IPS DF 4.7 (cell line): Measurements from ENCODE around the gene GRM8.

Experiments
- DNase-seq: peaks from one replicate; pipeline ENCODE4 v3.0.0-alpha.2; 2013; ENCODE audit warnings: low spot score; ENCODE audit errors: extremely low read depth

GRM8 gene

GRCh38 chr7:126533715-126534114, 719.0 kb downstream of the GRM8 start:
- DNase-seq = no peak

GRCh38 chr7:126529833-126530232, 722.9 kb downstream of the GRM8 start:
- no peak for DNase-seq

- no peak for DNase-seq
Measured at GRCh38 chr7:126529254-126529653, 723.5 kb downstream of the GRM8 start.

- no peak for DNase-seq
Measured at GRCh38 chr7:126525906-126526305, 726.8 kb downstream of the GRM8 start.

GRCh38 chr7:126524967-126525366, 727.8 kb downstream of the GRM8 start:
- no peak for DNase-seq

GRCh38 chr7:126511046-126511445, 741.7 kb downstream of the GRM8 start:
- no peak for DNase-seq

- DNase-seq = no peak
Measured at GRCh38 chr7:126501617-126502016, 751.1 kb downstream of the GRM8 start.

GRCh38 chr7:126499481-126499880, 753.3 kb downstream of the GRM8 start:
- no peak for DNase-seq

GRCh38 chr7:126495733-126496132, 757.0 kb downstream of the GRM8 start:
- no peak for DNase-seq

GRCh38 chr7:126495001-126495400, 757.7 kb downstream of the GRM8 start:
- no peak for DNase-seq

- DNase-seq = no peak
Measured at GRCh38 chr7:126493801-126494200, 758.9 kb downstream of the GRM8 start.

GRCh38 chr7:126489874-126490273, 762.9 kb downstream of the GRM8 start:
- no peak for DNase-seq

GRCh38 chr7:126487728-126488442, 764.9 kb downstream of the GRM8 start:
- DNase-seq = no peak

- DNase-seq = no peak
Measured at GRCh38 chr7:126486806-126487205, 765.9 kb downstream of the GRM8 start.

GRCh38 chr7:126485791-126486190, 767.0 kb downstream of the GRM8 start:
- no peak for DNase-seq

- no peak for DNase-seq
Measured at GRCh38 chr7:126483972-126484371, 768.8 kb downstream of the GRM8 start.

- no peak for DNase-seq
Measured at GRCh38 chr7:126472825-126473224, 779.9 kb downstream of the GRM8 start.

- no peak for DNase-seq
Measured at GRCh38 chr7:126462405-126462804, 790.3 kb downstream of the GRM8 start.

- no peak for DNase-seq
Measured at GRCh38 chr7:126460664-126461063, 792.1 kb downstream of the GRM8 start.

- no peak for DNase-seq
Measured at GRCh38 chr7:126453104-126453503, 799.6 kb downstream of the GRM8 start.

- no peak for DNase-seq
Measured at GRCh38 chr7:126450269-126450671, 802.5 kb downstream of the GRM8 start.

GRCh38 chr7:126449611-126450268, 803.0 kb downstream of the GRM8 start:
- DNase-seq = no peak

GRCh38 chr7:126447984-126448383, 804.8 kb downstream of the GRM8 start:
- no peak for DNase-seq
